Bronchial epithelial cell (primary cell): ENCODE measurements around the gene S1PR2. TPM values are rescaled to one million over a fixed set of nuclear protein-coding genes. Genes with fewer than 3 reads are reported as not detected.
A peak's percentile ranks its signal among the peaks of the same experiment; 100 is the strongest.

Source experiments
- DNase-seq: peaks from one replicate; pipeline ENCODE4 v3.0.0-alpha.2; 2010; ENCODE audit warnings: low read depth
- FAIRE-seq: peaks from 2 replicates; lab custom pipeline; 2011; peaks lifted over from hg19 to GRCh38; lab: Jason Lieb, UNC
- H3K27me3 ChIP-seq: 2 replicates; pipeline ENCODE4 v1.5.1; 2011; ENCODE audit warnings: low read length; ENCODE audit not compliant: control insufficient read depth, insufficient read depth
- H3K36me3 ChIP-seq: 2 replicates; pipeline ENCODE4 v1.5.1; 2011; ENCODE audit warnings: low read length; ENCODE audit not compliant: control insufficient read depth, insufficient read depth
- H3K4me3 ChIP-seq: 2 replicates; pipeline ENCODE4 v1.5.1; 2011; ENCODE audit warnings: mild to moderate bottlenecking, low read depth, low read length, control low read depth
- CTCF ChIP-seq: IDR thresholded peaks from 2 replicates; pipeline ENCODE4 v1.5.1; 2011; ENCODE audit warnings: mild to moderate bottlenecking, moderate library complexity, low read length, control low read depth, inconsistent platforms; ENCODE audit not compliant: insufficient read depth, severe bottlenecking
- total RNA-seq: library from RNA; depleted of rRNA; stranded (reverse); fragments of >200 nt; gene quantifications from 2 replicates; pipeline ENCODE4 v1.2.1, GENCODE V29; 2014

Gene S1PR2
- total RNA-seq, 1 donor from 2014 or later: 1.3 TPM

GRCh38 chr19:10271543-10272086 lies 40.5 kb upstream of the S1PR2 start:
- H3K4me3 ChIP-seq: peak overlapping the region; percentile 34
- DNase-seq: peak; percentile 28
- H3K36me3 ChIP-seq: no peaks in the 10 kb centered on the region
- no peak for FAIRE-seq
- no peaks in the 10 kb centered on the region for H3K27me3 ChIP-seq
- TF ChIP-seq CTCF: no peak

- DNase-seq (peak; percentile 34), FAIRE-seq (no peak)
- TF ChIP-seq CTCF: peak; percentile 25
Measured at GRCh38 chr19:10270616-10271394, 39.7 kb upstream of the S1PR2 start, which contains the start of gene ICAM1. Gene ICAM1 (plus strand): TSS chr19:10271120. CDS start chr19:10271160, 40 bp downstream.

GRCh38 chr19:10270180-10270615 lies 39.1 kb upstream of the S1PR2 start:
- no peak for TF ChIP-seq CTCF
- Histone ChIP-seq H3K27me3 (no peaks in the 10 kb centered on the region), H3K4me3 (peak overlapping the region; percentile 34), H3K36me3 (no peaks in the 10 kb centered on the region)
- DNase-seq (no peak), FAIRE-seq (no peak)

More at GRCh38 chr19:10270616-10271394, 39.7 kb upstream of the S1PR2 start, which contains the start of gene ICAM1:
- Histone ChIP-seq H3K36me3 (no peaks in the 10 kb centered on the region), H3K27me3 (no peaks in the 10 kb centered on the region), H3K4me3 (peak within 1 kb of the TSS; percentile 34)

GRCh38 chr19:10269333-10270179 lies 38.4 kb upstream of the S1PR2 start:
- DNase-seq: peak; percentile 47
- Histone ChIP-seq H3K4me3 (peak overlapping the region; percentile 34), H3K27me3 (no peaks in the 10 kb centered on the region), H3K36me3 (no peaks in the 10 kb centered on the region)
- FAIRE-seq: no peak
- TF ChIP-seq CTCF: peak; percentile 92

GRCh38 chr19:10268071-10268470 lies 36.9 kb upstream of the S1PR2 start:
- FAIRE-seq: no peak
- Histone ChIP-seq H3K4me3 (no peak overlapping the region), H3K27me3 (no peaks in the 10 kb centered on the region), H3K36me3 (no peaks in the 10 kb centered on the region)
- TF ChIP-seq CTCF: no peak
- DNase-seq: no peak
